ENCODE measurements around the gene INTS1. TPM values are rescaled to one million over a fixed set of nuclear protein-coding genes. Genes with fewer than 3 reads are reported as not detected.

INTS1 gene
- total and polyA plus RNA-seq, 2 experiments from 2014 or later: 30.0 to 57.3 TPM

- no peaks in the 10 kb centered on the region for H3K79me2 ChIP-seq
- no peaks in the 10 kb centered on the region for H3K4me1 ChIP-seq (ENCODE audit: insufficient read depth)
- H3K9me3 ChIP-seq (ENCODE audit: low read depth): no peaks in the 10 kb centered on the region
- no peak overlapping the region for H3K4me3 ChIP-seq
- H3K27me3 ChIP-seq: no peaks in the 10 kb centered on the region
- WGBS (ENCODE audit: low lambda C conversion rate, missing lambda C conversion rate): 97% methylated on average over 19 of the region's 19 CpGs
- no peak overlapping the region for H3K27ac ChIP-seq
- no peak for DNase-seq (ENCODE audit: low spot score)
- H3K4me2 ChIP-seq: no peak overlapping the region
- no peak overlapping the region for H2AFZ ChIP-seq
- H3K9me2 ChIP-seq (replicated peaks; ENCODE audit: insufficient read depth): no peaks in the 10 kb centered on the region
- no peaks in the 10 kb centered on the region for H4K20me1 ChIP-seq (ENCODE audit: insufficient read depth, poor library complexity, severe bottlenecking)
- no peaks in the 10 kb centered on the region for H3K36me3 ChIP-seq (replicated peaks; ENCODE audit: insufficient read depth, low read depth)
- TF ChIP-seq EZH2phosphoT487 (IDR thresholded peaks at IDR 0.05; ENCODE audit: low read depth, severe bottlenecking, unreplicated experiment) (no peak), EZH2 (IDR thresholded peaks at IDR 0.05; ENCODE audit: borderline replicate concordance) (no peak)
Measured at GRCh38 chr7:1485156-1485555, 19.0 kb downstream of the INTS1 start.

- H4K20me1 ChIP-seq (ENCODE audit: insufficient read depth, poor library complexity, severe bottlenecking): no peaks in the 10 kb centered on the region
- no peaks in the 10 kb centered on the region for H3K9me2 ChIP-seq (replicated peaks; ENCODE audit: insufficient read depth)
- no peak for TF ChIP-seq EZH2phosphoT487 (IDR thresholded peaks at IDR 0.05; ENCODE audit: low read depth, severe bottlenecking, unreplicated experiment)
- no peak for TF ChIP-seq EZH2 (IDR thresholded peaks at IDR 0.05; ENCODE audit: borderline replicate concordance)
- no peak for TF ChIP-seq CTCF (IDR thresholded peaks at IDR 0.05; ENCODE audit: poor library complexity)
- H3K4me3 ChIP-seq: no peak overlapping the region
- no peaks in the 10 kb centered on the region for H3K79me2 ChIP-seq
- no peak overlapping the region for H2AFZ ChIP-seq
- H3K4me1 ChIP-seq (ENCODE audit: insufficient read depth): no peaks in the 10 kb centered on the region
- no peak overlapping the region for H3K4me2 ChIP-seq
- no peak for DNase-seq (ENCODE audit: low spot score)
- H3K36me3 ChIP-seq (replicated peaks; ENCODE audit: insufficient read depth, low read depth): no peaks in the 10 kb centered on the region
- H3K9me3 ChIP-seq (ENCODE audit: low read depth): no peaks in the 10 kb centered on the region
- no peaks in the 10 kb centered on the region for H3K27me3 ChIP-seq
- H3K27ac ChIP-seq: no peak overlapping the region
- WGBS (ENCODE audit: low lambda C conversion rate, missing lambda C conversion rate): 96% methylated on average over 10 of the region's 12 CpGs
Measured at GRCh38 chr7:1484569-1484968, 19.6 kb downstream of the INTS1 start.

GRCh38 chr7:1483536-1484505 lies 20.4 kb downstream of the INTS1 start:
- Histone ChIP-seq H3K9me3 (ENCODE audit: low read depth) (no peaks in the 10 kb centered on the region), H3K9me2 (replicated peaks; ENCODE audit: insufficient read depth) (no peaks in the 10 kb centered on the region), H3K4me1 (ENCODE audit: insufficient read depth) (no peaks in the 10 kb centered on the region), H3K36me3 (replicated peaks; ENCODE audit: insufficient read depth, low read depth) (no peaks in the 10 kb centered on the region), H4K20me1 (ENCODE audit: insufficient read depth, poor library complexity, severe bottlenecking) (no peaks in the 10 kb centered on the region), H3K4me2 (no peak overlapping the region), H3K27me3 (no peaks in the 10 kb centered on the region), H3K27ac (no peak overlapping the region), H3K4me3 (no peak overlapping the region), H3K79me2 (no peaks in the 10 kb centered on the region), H2AFZ (no peak overlapping the region)
- WGBS (ENCODE audit: low lambda C conversion rate, missing lambda C conversion rate): 97% methylated on average over 65 of the region's 65 CpGs
- DNase-seq (ENCODE audit: low spot score): no peak
- TF ChIP-seq EZH2 (IDR thresholded peaks at IDR 0.05; ENCODE audit: borderline replicate concordance) (no peak), EZH2phosphoT487 (IDR thresholded peaks at IDR 0.05; ENCODE audit: low read depth, severe bottlenecking, unreplicated experiment) (no peak), CTCF (IDR thresholded peaks at IDR 0.05; ENCODE audit: poor library complexity) (no peak)

GRCh38 chr7:1483079-1483478 lies 21.1 kb downstream of the INTS1 start:
- DNase-seq (ENCODE audit: low spot score): no peak
- Histone ChIP-seq H3K4me1 (ENCODE audit: insufficient read depth) (no peaks in the 10 kb centered on the region), H2AFZ (no peak overlapping the region), H3K4me3 (no peak overlapping the region), H3K9me2 (replicated peaks; ENCODE audit: insufficient read depth) (no peaks in the 10 kb centered on the region), H3K4me2 (no peak overlapping the region), H3K27me3 (no peaks in the 10 kb centered on the region), H3K36me3 (replicated peaks; ENCODE audit: insufficient read depth, low read depth) (no peaks in the 10 kb centered on the region), H4K20me1 (ENCODE audit: insufficient read depth, poor library complexity, severe bottlenecking) (no peaks in the 10 kb centered on the region), H3K27ac (no peak overlapping the region), H3K79me2 (no peaks in the 10 kb centered on the region), H3K9me3 (ENCODE audit: low read depth) (no peaks in the 10 kb centered on the region)
- 94% methylated on average over 21 of the region's 22 CpGs for WGBS (ENCODE audit: low lambda C conversion rate, missing lambda C conversion rate)
- TF ChIP-seq EZH2phosphoT487 (IDR thresholded peaks at IDR 0.05; ENCODE audit: low read depth, severe bottlenecking, unreplicated experiment) (no peak), CTCF (IDR thresholded peaks at IDR 0.05; ENCODE audit: poor library complexity) (no peak), EZH2 (IDR thresholded peaks at IDR 0.05; ENCODE audit: borderline replicate concordance) (no peak)

Measured in hepatocyte (in vitro differentiated cells).